Cardiac muscle cell (in vitro differentiated cells and primary cell): ENCODE results near the gene CDK2. TPM values are rescaled to one million over a fixed set of nuclear protein-coding genes. Genes with fewer than 3 reads are reported as not detected.
A peak's percentile ranks its signal among the peaks of the same experiment; 100 is the strongest.

Experiments used
- DNase-seq, 2 donors: peaks; one replicate each; pipeline versions ENCODE4 v3.0.0 to v3.0.0-alpha.2; 2010 to 2017; ENCODE audit warnings: low read depth in 1 of 2, low spot score in 1 of 2
- H3K27ac ChIP-seq: fragments of 200-600 bp; sonication (generic); 2 replicates; pipeline ENCODE4 v1.5.1; 2016
- H3K27me3 ChIP-seq: fragments of 200-600 bp; sonication (generic); 2 replicates; pipeline ENCODE4 v1.6.0; 2016; ENCODE audit warnings: control low read depth
- H3K36me3 ChIP-seq: fragments of 200-600 bp; sonication (generic); 2 replicates; pipeline ENCODE4 v1.5.1; 2016; ENCODE audit warnings: control low read depth
- H3K4me1 ChIP-seq: fragments of 200-600 bp; sonication (generic); 2 replicates; pipeline ENCODE4 v1.8.1; 2017; ENCODE audit warnings: low read depth, mild to moderate bottlenecking, mixed run types
- H3K4me3 ChIP-seq: fragments of 200-600 bp; sonication (generic); 2 replicates; pipeline ENCODE4 v1.5.1; 2016; ENCODE audit warnings: mild to moderate bottlenecking
- H3K9me3 ChIP-seq: fragments of 200-600 bp; sonication (generic); 2 replicates; pipeline ENCODE4 v1.5.1; 2017; ENCODE audit warnings: low read depth, mild to moderate bottlenecking, control low read depth
- CTCF ChIP-seq: IDR thresholded peaks from 2 replicates; pipeline ENCODE4 v1.5.1; 2012; ENCODE audit warnings: low read depth, mild to moderate bottlenecking, low read length
- polyA plus RNA-seq: library from polyadenylated mRNA; unstranded; fragments of >200 nt; fragmentation: Nextera tagmentation; extraction: Ambion mirVana; gene quantifications from 2 replicates; pipeline ENCODE4 v1.2.1, GENCODE V29; 2016
- total RNA-seq: library from RNA; depleted of rRNA; stranded (reverse); fragments of >200 nt; gene quantifications from 2 replicates; pipeline ENCODE4 v1.2.3, GENCODE V29; 2016

Gene CDK2
- total and polyA plus RNA-seq, 2 experiments from 2014 or later = 31.4 to 33.9 TPM

DNA sequence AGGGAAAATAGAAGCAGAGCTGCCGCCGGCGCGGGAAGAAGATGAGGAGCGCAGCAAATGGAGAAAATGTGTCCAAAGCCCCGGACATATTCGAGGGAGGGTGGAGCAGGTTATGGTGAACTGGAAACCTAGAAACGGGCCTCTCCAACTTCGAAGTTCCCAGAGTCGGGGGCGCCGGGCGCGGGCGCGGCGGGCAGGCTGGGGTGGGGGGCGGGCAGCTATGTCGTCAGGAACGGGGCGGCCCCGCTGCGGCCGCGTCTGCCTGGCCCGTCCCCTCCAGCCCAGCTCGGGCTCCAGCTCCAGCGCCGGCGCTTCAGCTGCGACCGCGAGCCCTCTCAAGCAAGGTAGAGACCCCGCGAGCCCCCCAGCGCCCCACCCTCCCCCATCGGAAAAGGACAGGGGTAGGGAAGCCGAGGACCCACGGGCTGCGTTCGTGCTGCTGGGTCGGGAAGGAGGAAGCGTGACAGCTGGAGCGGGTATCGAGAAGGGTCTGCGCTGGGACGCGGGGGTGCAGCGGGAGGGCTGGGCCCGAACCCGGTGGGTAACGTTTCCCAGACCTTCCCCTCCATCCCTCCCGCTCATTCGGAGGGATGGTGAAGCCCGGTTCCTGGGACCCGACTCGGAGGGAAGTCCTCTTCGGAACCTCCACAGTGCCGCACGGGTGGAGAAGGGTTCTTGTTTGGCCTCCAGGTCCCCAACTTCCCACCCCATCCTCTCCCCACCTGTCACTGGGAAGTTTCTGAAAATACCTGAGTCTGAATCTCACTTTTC lies 34.7 kb upstream of the CDK2 start:
- no peak for TF ChIP-seq CTCF
- Histone ChIP-seq H3K27ac (no peak overlapping the region), H3K4me3 (peak overlapping the region; percentile 64), H3K36me3 (no peaks in the 10 kb centered on the region), H3K27me3 (peaks cover 25% of the 10 kb centered on the region), H3K9me3 (no peaks in the 10 kb centered on the region), H3K4me1 (peaks cover 5% of the 10 kb centered on the region)
- peak; percentile 50 to 80 for DNase-seq

DNA sequence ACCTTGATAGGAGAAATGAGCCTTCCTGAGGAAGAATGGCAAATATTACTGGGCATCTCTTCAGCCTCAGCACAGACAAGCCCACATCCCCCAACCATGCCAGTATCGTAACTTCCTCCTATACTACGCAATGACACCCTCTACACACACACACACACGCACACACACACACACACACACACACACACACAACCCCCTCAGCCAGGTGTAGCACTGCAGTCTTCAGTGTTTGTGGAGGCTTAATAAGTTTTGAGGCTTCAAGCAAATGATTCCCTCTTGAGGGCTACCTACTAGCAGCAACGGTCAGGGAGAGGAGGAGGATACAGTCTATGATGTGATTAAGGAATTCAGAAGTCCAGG lies 34.1 kb upstream of the CDK2 start:
- peak in 1 of 2 donors; percentile 44 for DNase-seq
- H3K4me1 ChIP-seq = peaks cover 5% of the 10 kb centered on the region
- TF ChIP-seq CTCF = no peak
- peak overlapping the region; percentile 64 for H3K4me3 ChIP-seq
- H3K36me3 ChIP-seq = no peaks in the 10 kb centered on the region
- peaks cover 27% of the 10 kb centered on the region for H3K27me3 ChIP-seq
- H3K27ac ChIP-seq = no peak overlapping the region
- H3K9me3 ChIP-seq = no peaks in the 10 kb centered on the region

GRCh38 chr12:55933169-55933798 lies 33.3 kb upstream of the CDK2 start:
- DNase-seq = no peak
- H3K36me3 ChIP-seq = no peaks in the 10 kb centered on the region
- H3K9me3 ChIP-seq = no peaks in the 10 kb centered on the region
- H3K4me1 ChIP-seq = peaks cover 5% of the 10 kb centered on the region
- no peak overlapping the region for H3K27ac ChIP-seq
- H3K4me3 ChIP-seq = no peak overlapping the region
- TF ChIP-seq CTCF = no peak
- peaks cover 27% of the 10 kb centered on the region for H3K27me3 ChIP-seq

DNA sequence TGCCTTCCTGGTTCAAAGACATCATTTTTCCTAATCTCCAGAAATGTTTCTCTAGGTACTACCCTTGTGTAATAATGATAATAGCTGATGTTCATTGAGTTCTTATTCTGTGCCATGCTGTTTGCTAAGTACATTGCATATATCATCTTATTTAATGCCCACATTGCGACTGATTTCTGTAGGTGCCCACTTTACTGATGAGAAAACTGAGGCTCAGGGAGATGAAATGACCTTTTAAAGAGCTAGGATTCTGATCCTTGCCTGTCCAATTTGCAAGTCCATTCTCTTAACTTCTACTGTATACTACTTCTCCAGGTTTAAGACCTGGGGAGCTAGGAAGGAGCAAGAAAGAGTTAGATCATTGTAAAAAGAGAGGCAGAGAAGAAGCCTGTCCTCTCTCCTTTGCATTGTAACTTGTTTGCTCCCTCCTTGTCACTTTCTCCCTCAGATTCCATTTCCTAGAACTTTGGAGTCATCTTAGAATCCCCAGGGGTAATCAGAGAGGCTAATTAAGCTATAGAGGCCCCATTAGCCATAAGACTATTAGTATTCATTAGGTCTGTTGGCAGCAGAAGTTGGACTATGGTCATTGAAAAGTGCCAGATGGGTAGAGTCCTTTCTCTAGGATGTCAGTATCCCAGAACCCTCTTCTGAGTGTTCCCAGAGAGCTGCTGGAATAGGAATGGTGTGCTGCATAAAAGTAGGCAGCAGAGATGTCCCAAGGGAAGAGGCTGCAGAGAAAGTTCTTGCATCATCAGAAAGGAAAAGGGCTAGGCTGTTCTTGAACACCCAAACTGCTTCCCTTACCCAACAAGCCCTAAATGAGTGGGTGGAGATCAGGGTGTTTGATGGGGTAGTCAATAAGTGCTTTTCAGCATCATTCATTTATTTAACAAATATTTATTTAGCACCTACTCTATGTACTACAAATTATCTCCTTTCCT lies 32.6 kb upstream of the CDK2 start:
- Histone ChIP-seq H3K36me3 (no peaks in the 10 kb centered on the region), H3K4me3 (no peak overlapping the region), H3K27me3 (peaks cover 27% of the 10 kb centered on the region), H3K4me1 (peaks cover 5% of the 10 kb centered on the region), H3K27ac (no peak overlapping the region), H3K9me3 (no peaks in the 10 kb centered on the region)
- peak in 1 of 2 donors; percentile 56 for DNase-seq
- TF ChIP-seq CTCF = no peak

- Histone ChIP-seq H3K9me3 (no peaks in the 10 kb centered on the region), H3K4me3 (no peak overlapping the region), H3K36me3 (no peaks in the 10 kb centered on the region), H3K27me3 (peaks cover 27% of the 10 kb centered on the region), H3K27ac (no peak overlapping the region), H3K4me1 (peaks cover 5% of the 10 kb centered on the region)
- TF ChIP-seq CTCF = no peak
- DNase-seq = no peak
Observed at GRCh38 chr12:55934773-55935172, 31.9 kb upstream of the CDK2 start.
